HepG2 (cell line): ENCODE data around the gene RASGRP1. TPM values are rescaled to one million over a fixed set of nuclear protein-coding genes. Genes with fewer than 3 reads are reported as not detected.

Experiments
- ATAC-seq: fragments of 200-7000 bp; cut with Tn5 transposase; 3 replicates; pipeline ENCODE4 v1.9.1; 2020; ENCODE audit warnings: mild to moderate bottlenecking, moderate library complexity
- BruUV-seq: library from RNA; stranded (reverse); fragments of 400-500 nt; replicated peaks from 2 replicates; lab custom pipeline; 2021; lab: Mats Ljungman, UMichigan
- CTCF ChIA-PET: fragments of 300-600 bp; formaldehyde crosslinking; extraction: SDS; loops from one replicate; lab custom pipeline; 2021; ENCODE audit warnings: low total read pairs, inconsistent platforms, low intra/inter-chr PET ratio; lab: Yijun Ruan, JAX
- POLR2A ChIA-PET: fragments of 350-600 bp; sonication (Branson Sonifier 250); formaldehyde crosslinking; loops from one replicate; lab custom pipeline; 2020; ENCODE audit warnings: antibody characterized with exemption, inconsistent platforms; lab: Yijun Ruan, JAX
- DNase-seq: peaks from one replicate; pipeline ENCODE4 v3.0.0-alpha.2; 2015; ENCODE audit warnings: low spot score
- FAIRE-seq: peaks from 3 replicates; lab custom pipeline; 2011; peaks lifted over from hg19 to GRCh38; lab: Jason Lieb, UNC
- H2AFZ ChIP-seq: one replicate; pipeline ENCODE4 v1.6.1; 2011; ENCODE audit warnings: low read length, inconsistent platforms
- H3K27ac ChIP-seq: fragments of 300-600 bp; 3 replicates; pipeline ENCODE4 v1.8.0; 2011; ENCODE audit warnings: mixed run types, mild to moderate bottlenecking, mixed read lengths, low read length, inconsistent platforms; ENCODE audit not compliant: insufficient read depth; ENCODE audit errors: extremely low read length
- H3K27me3 ChIP-seq, 2 experiments: fragments of 200-600 bp in 1 of 2; 2 replicates in 1 of 2; 3 replicates in 1 of 2; pipeline versions ENCODE4 v1.6.0 to v1.8.0; 2011; ENCODE audit warnings: low read length in 2 of 2, mild to moderate bottlenecking in 2 of 2, moderate library complexity in 2 of 2, inconsistent platforms in 1 of 2; ENCODE audit not compliant: insufficient read depth in 2 of 2, control insufficient read depth in 1 of 2
- H3K36me3 ChIP-seq, 2 experiments: fragments of 200-600 bp in 1 of 2; replicated peaks in 1 of 2; 2 replicates in 1 of 2; 3 replicates in 1 of 2; pipeline versions ENCODE4 v1.5.1 to v1.8.0; 2011; ENCODE audit warnings: low read length in 2 of 2, inconsistent platforms in 1 of 2; ENCODE audit not compliant: insufficient read depth in 2 of 2, control insufficient read depth in 1 of 2
- H3K4me1 ChIP-seq: 2 replicates; pipeline ENCODE4 v1.5.1; 2012; ENCODE audit warnings: low read length, inconsistent platforms; ENCODE audit not compliant: insufficient read depth
- H3K4me2 ChIP-seq: 2 replicates; pipeline ENCODE4 v1.6.0; 2011; ENCODE audit warnings: low read depth, low read length, inconsistent platforms
- H3K4me3 ChIP-seq, 3 experiments: fragments of 200-600 bp in 1 of 3; sonication (generic), shearing (Covaris generic) in 1 of 3; replicated peaks in 1 of 3; 2 replicates each; pipeline ENCODE4 v1.5.1; 2011 to 2016; ENCODE audit warnings: low read length in 3 of 3, inconsistent platforms in 2 of 3, low read depth in 2 of 3, mild to moderate bottlenecking in 2 of 3, control low read depth in 1 of 3, mixed read lengths in 1 of 3; ENCODE audit not compliant: insufficient read depth in 1 of 3
- H3K79me2 ChIP-seq: one replicate; pipeline ENCODE4 v1.6.1; 2011; ENCODE audit warnings: low read length, inconsistent platforms; ENCODE audit not compliant: insufficient read depth
- H3K9ac ChIP-seq: 2 replicates; pipeline ENCODE4 v1.6.0; 2011; ENCODE audit warnings: mild to moderate bottlenecking, low read depth, low read length, inconsistent platforms; ENCODE audit not compliant: insufficient read depth
- H3K9me3 ChIP-seq: 2 replicates; pipeline ENCODE4 v1.5.1; 2012; ENCODE audit warnings: mild to moderate bottlenecking, low read length
- H4K20me1 ChIP-seq: 2 replicates; pipeline ENCODE4 v1.6.0; 2011; ENCODE audit warnings: inconsistent platforms, mild to moderate bottlenecking, low read length, moderate library complexity; ENCODE audit not compliant: insufficient read depth
- HMG20B ChIP-seq: conservative IDR thresholded peaks from 2 replicates; pipeline ENCODE4 v1.6.1; 2016; ENCODE audit warnings: missing genetic modification reagents, missing compliant biosample characterization
- PCBP1 ChIP-seq: fragments of 200-400 bp; formaldehyde crosslinking; IDR thresholded peaks from 2 replicates; pipeline ENCODE4 v1.6.1; 2017; ENCODE audit warnings: mild to moderate bottlenecking, low read depth, low read length, borderline replicate concordance
- SAFB2 ChIP-seq: sonication (generic); formaldehyde crosslinking; IDR thresholded peaks from 2 replicates; pipeline ENCODE4 v1.5.1; 2020; ENCODE audit warnings: missing genetic modification reagents, low read depth, mild to moderate bottlenecking, borderline replicate concordance
- YY1 ChIP-seq: IDR thresholded peaks from 2 replicates; pipeline ENCODE4 v1.6.1; 2011; ENCODE audit warnings: low read length, low read depth, moderate library complexity, mild to moderate bottlenecking; ENCODE audit not compliant: insufficient read depth, insufficient replicate concordance
- ZNF253 ChIP-seq: sonication (generic); formaldehyde crosslinking; IDR thresholded peaks from 2 replicates; pipeline ENCODE4 v1.8.0; 2022; ENCODE audit warnings: mild to moderate bottlenecking, missing genetic modification reagents, borderline replicate concordance
- ZNF75D ChIP-seq: sonication (generic); formaldehyde crosslinking; IDR thresholded peaks from 2 replicates; pipeline ENCODE4 v1.8.1; 2023; ENCODE audit warnings: missing genetic modification reagents, mild to moderate bottlenecking, borderline replicate concordance
- WGBS: methylation state at CpG from one replicate; pipeline ENCODE4 v1.1.6; 2017; ENCODE audit warnings: low lambda C conversion rate; 5-methylcytosine and 5-hydroxymethylcytosine counted together
- in situ Hi-C: cut with HindIII; loops from 2 replicates; pipeline ENCODE4 v1.10.0; 2017; ENCODE audit warnings: low pct_unique_long_range_greater_than_20kb; ENCODE audit not compliant: extremely low pct_ligation_motif_present
- intact Hi-C: fragments of 100-400 bp; cut with micrococcal nuclease; formaldehyde crosslinking; loops from one replicate; pipeline ENCODE4 v1.10.0; 2022; ENCODE audit not compliant: unreplicated experiment
- polyA plus RNA-seq, 8 experiments: library from polyadenylated mRNA; depleted of rRNA in 3 of 8; stranded (reverse) in 7 of 8; unstranded in 1 of 8; fragments of >200 nt; fragmentation: Illumina TruSeq in 4 of 8; extraction: Trizol in 4 of 8; gene quantifications; 2 replicates each; pipeline versions ENCODE4 v1.2.1 to v1.2.3, GENCODE V29; 2011 to 2016; ENCODE audit warnings: low read depth in 4 of 8, missing spikeins in 1 of 8, mixed read lengths in 1 of 8; ENCODE audit not compliant: insufficient read depth in 1 of 8
- total RNA-seq, 5 experiments: library from RNA; depleted of rRNA; stranded (reverse); fragments of >200 nt; fragmentation: Illumina TruSeq; extraction: Trizol; gene quantifications; 2 replicates each; pipeline ENCODE4 v1.2.3, GENCODE V29; 2016; ENCODE audit warnings: low read depth in 1 of 5
- TF ChIP-seq, protein P1 (sequence below): IDR thresholded peaks from 2 replicates; pipeline ENCODE4 v1.6.1; 2012; ENCODE audit warnings: low read depth, low read length, improper control_type of control experiment
- TF ChIP-seq, protein P2 (sequence below): IDR thresholded peaks from 2 replicates; pipeline ENCODE4 v1.6.1; 2016; ENCODE audit warnings: control low read depth
- TF ChIP-seq, protein P3 (sequence below), 2 experiments: fragments of 450-650 bp in 1 of 2; sonication (generic) in 1 of 2; formaldehyde crosslinking in 1 of 2; IDR thresholded peaks; 2 replicates each; pipeline versions ENCODE4 v1.6.1 to v1.8.0; 2016 to 2022; ENCODE audit warnings: antibody characterized with exemption in 1 of 2, mild to moderate bottlenecking in 1 of 2, missing genetic modification reagents in 1 of 2

The RASGRP1 gene
- total and polyA plus RNA-seq, 2 of the 13 experiments (the other 11 are each of a cell fraction or from before 2014, with no cell fraction given), result 0.07 TPM; not detected in 1

DNA sequence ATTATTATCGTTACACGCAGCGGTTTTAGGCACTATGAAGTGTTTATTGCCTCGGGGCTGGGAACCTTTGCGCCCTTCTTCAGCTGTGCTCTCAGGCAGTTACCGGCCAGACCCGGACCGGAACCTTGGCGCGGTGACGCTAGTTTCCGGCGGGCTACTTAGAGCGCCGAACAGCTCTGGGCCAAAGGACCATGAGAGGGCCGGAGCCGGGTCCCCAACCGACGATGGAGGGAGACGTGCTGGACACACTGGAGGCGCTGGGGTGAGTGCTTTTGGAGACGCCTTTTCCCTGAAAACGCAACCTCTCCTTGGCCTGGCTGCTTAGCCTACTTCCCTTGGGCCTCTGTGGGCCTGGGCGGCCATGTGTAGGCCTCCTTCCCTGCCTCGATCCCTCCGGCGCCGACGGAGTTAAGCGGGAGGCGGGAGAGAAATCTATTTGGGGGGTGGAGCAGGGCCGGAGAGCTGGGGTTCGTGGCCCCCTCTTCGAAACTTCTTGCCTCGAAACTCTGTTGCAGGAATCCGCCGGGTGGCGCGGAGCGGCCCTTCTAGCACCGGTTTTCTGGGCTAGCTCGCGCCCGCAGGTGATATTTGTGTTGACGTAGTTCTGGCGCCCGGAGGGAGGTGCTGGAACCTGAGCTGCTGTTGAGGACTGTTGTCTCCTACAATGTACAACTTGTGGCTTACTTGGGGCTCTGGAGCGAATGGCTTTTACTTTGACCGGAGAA is 110.5 kb downstream of the RASGRP1 start, which contains the start of gene FAM98B:
TSS of gene FAM98B (plus strand) at position 157 of the 725 bp plus-strand sequence. CDS start at position 192, 35 bp downstream.
- WGBS, result 1% methylated on average over 36 of the region's 49 CpGs
- Histone ChIP-seq H3K4me1 (peaks cover 19% of the 10 kb centered on the region), H3K4me2 (peak within 1 kb of the TSS; percentile 74), H3K27me3 (peaks cover 0 to 5% of the 10 kb centered on the region in 2 experiments; a peak in 1 of 5 replicates), H2AFZ (peak within 1 kb of the TSS; percentile 99), H3K79me2 (peaks cover 46% of the 10 kb centered on the region), H3K9ac (peak within 1 kb of the TSS; percentile 94), H3K36me3 (0 out of 5 replicates have a peak, but pooled peaks cover 0 to 1% of the 10 kb centered on the region in 2 experiments), H4K20me1 (no peaks in the 10 kb centered on the region), H3K27ac (peak within 1 kb of the TSS; percentile 98), H3K9me3 (no peaks in the 10 kb centered on the region), H3K4me3 (peak within 1 kb of the TSS; percentile 93 to 96 (median 96))
- intact Hi-C loops, result loop anchor here (10.0 kb wide), 1 partner anchor 209 kb away; no protein-coding TSS in a partner anchor
- FAIRE-seq, result no peak
- BruUV-seq, result TSS peak; percentile 86
- DNase-seq, result peak; percentile 73
- in situ Hi-C loops, result no loop called here
- POLR2A ChIA-PET, result interaction anchor here (0.8 to 2.3 kb wide), 6 partner anchors 10 to 202 kb away, joined by 3 to 23 read pairs (median 4); partner anchors contain the start of genes RASGRP1 and SPRED1
- peak; percentile 96 for ATAC-seq
- CTCF ChIA-PET, result no interaction called here
- TF ChIP-seq, protein P1, sequence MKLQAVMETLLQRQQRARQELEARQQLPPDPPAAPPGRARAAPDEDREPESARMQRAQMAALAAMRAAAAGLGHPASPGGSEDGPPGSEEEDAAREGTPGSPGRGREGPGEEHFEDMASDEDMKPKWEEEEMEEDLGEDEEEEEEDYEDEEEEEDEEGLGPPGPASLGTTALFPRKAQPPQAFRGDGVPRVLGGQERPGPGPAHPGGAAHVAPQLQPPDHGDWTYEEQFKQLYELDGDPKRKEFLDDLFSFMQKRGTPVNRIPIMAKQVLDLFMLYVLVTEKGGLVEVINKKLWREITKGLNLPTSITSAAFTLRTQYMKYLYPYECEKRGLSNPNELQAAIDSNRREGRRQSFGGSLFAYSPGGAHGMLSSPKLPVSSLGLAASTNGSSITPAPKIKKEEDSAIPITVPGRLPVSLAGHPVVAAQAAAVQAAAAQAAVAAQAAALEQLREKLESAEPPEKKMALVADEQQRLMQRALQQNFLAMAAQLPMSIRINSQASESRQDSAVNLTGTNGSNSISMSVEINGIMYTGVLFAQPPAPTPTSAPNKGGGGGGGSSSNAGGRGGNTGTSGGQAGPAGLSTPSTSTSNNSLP, result peak; percentile 27; the same call in 1 of the 2 replicates
- TF ChIP-seq SAFB2 (CRISPR knock-in tag) (peak; percentile 38; the same call in 1 of the 2 replicates), ZNF75D (CRISPR knock-in tag) (peak; percentile 89; the same call in 1 of the 2 replicates), YY1 (peak; percentile 82), PCBP1 (0 out of 2 replicates have a peak, but pooled peaks have one; percentile 65), HMG20B (peak; percentile 82; the same call in 1 of the 2 replicates), ZNF253 (0 out of 2 replicates have a peak, but pooled peaks have one; percentile 43)
- TF ChIP-seq, protein P2, sequence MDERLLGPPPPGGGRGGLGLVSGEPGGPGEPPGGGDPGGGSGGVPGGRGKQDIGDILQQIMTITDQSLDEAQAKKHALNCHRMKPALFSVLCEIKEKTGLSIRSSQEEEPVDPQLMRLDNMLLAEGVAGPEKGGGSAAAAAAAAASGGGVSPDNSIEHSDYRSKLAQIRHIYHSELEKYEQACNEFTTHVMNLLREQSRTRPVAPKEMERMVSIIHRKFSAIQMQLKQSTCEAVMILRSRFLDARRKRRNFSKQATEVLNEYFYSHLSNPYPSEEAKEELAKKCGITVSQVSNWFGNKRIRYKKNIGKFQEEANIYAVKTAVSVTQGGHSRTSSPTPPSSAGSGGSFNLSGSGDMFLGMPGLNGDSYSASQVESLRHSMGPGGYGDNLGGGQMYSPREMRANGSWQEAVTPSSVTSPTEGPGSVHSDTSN (CRISPR knock-in tag), result no peak
- TF ChIP-seq, protein P3, sequence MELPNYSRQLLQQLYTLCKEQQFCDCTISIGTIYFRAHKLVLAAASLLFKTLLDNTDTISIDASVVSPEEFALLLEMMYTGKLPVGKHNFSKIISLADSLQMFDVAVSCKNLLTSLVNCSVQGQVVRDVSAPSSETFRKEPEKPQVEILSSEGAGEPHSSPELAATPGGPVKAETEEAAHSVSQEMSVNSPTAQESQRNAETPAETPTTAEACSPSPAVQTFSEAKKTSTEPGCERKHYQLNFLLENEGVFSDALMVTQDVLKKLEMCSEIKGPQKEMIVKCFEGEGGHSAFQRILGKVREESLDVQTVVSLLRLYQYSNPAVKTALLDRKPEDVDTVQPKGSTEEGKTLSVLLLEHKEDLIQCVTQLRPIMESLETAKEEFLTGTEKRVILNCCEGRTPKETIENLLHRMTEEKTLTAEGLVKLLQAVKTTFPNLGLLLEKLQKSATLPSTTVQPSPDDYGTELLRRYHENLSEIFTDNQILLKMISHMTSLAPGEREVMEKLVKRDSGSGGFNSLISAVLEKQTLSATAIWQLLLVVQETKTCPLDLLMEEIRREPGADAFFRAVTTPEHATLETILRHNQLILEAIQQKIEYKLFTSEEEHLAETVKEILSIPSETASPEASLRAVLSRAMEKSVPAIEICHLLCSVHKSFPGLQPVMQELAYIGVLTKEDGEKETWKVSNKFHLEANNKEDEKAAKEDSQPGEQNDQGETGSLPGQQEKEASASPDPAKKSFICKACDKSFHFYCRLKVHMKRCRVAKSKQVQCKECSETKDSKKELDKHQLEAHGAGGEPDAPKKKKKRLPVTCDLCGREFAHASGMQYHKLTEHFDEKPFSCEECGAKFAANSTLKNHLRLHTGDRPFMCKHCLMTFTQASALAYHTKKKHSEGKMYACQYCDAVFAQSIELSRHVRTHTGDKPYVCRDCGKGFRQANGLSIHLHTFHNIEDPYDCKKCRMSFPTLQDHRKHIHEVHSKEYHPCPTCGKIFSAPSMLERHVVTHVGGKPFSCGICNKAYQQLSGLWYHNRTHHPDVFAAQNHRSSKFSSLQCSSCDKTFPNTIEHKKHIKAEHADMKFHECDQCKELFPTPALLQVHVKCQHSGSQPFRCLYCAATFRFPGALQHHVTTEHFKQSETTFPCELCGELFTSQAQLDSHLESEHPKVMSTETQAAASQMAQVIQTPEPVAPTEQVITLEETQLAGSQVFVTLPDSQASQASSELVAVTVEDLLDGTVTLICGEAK (IDR thresholded peaks at IDR 0.05), result peak; percentile 60
- TF ChIP-seq, protein P3 (CRISPR knock-in tag; IDR thresholded peaks at IDR 0.05), result peak; percentile 76
